Endothelial cell of umbilical vein (primary cell): ENCODE measurements around the gene CPNE8. TPM values are rescaled to one million over a fixed set of nuclear protein-coding genes. Genes with fewer than 3 reads are reported as not detected.

ENCODE experiments used
- BruUV-seq: library from RNA; stranded (reverse); fragments of 400-500 nt; replicated peaks from 2 replicates; lab custom pipeline; 2021; lab: Mats Ljungman, UMichigan
- CTCF ChIA-PET: fragments of 300-600, 350-600 bp; sonication (Branson Sonifier 250); formaldehyde crosslinking; loops from one replicate; lab custom pipeline; 2021; ENCODE audit warnings: antibody characterized with exemption, inconsistent platforms; lab: Charles Lee
- POLR2A ChIA-PET: fragments of 300-600, 350-600 bp; sonication (Branson Sonifier 250); formaldehyde crosslinking; loops from one replicate; lab custom pipeline; 2021; ENCODE audit warnings: antibody characterized with exemption, inconsistent platforms; lab: Charles Lee
- DNase-seq: peaks from one replicate; pipeline ENCODE4 v3.0.0-alpha.2; 2011; ENCODE audit warnings: low read depth, low spot score
- FAIRE-seq: peaks from 2 replicates; lab custom pipeline; 2011; peaks lifted over from hg19 to GRCh38; lab: Jason Lieb, UNC
- H2AFZ ChIP-seq: 2 replicates; pipeline ENCODE4 v1.6.0; 2012; ENCODE audit warnings: low read depth, low read length, control low read depth, inconsistent platforms
- H3K27ac ChIP-seq: 2 replicates; pipeline ENCODE4 v1.5.1; 2011; ENCODE audit warnings: low read depth, mild to moderate bottlenecking, control low read depth, low read length, moderate library complexity; ENCODE audit not compliant: insufficient read depth
- H3K27me3 ChIP-seq, 2 experiments: 2 replicates each; pipeline versions ENCODE4 v1.6.0 to v1.6.1; 2011; ENCODE audit warnings: low read length in 2 of 2, mixed read lengths in 1 of 2; ENCODE audit not compliant: control insufficient read depth in 2 of 2, insufficient read depth in 2 of 2
- H3K36me3 ChIP-seq, 2 experiments: 2 replicates in 1 of 2; 3 replicates in 1 of 2; pipeline ENCODE4 v1.5.1; 2011; ENCODE audit warnings: low read length in 2 of 2, mild to moderate bottlenecking in 1 of 2, moderate library complexity in 1 of 2; ENCODE audit not compliant: control insufficient read depth in 2 of 2, insufficient read depth in 2 of 2; ENCODE audit errors: extremely low read depth in 1 of 2
- H3K4me1 ChIP-seq: 3 replicates; pipeline ENCODE4 v1.5.1; 2011; ENCODE audit warnings: mild to moderate bottlenecking, low read length; ENCODE audit not compliant: control insufficient read depth, insufficient read depth; ENCODE audit errors: extremely low read depth
- H3K4me2 ChIP-seq: 2 replicates; pipeline ENCODE4 v1.6.1; 2011; ENCODE audit warnings: low read length, control low read depth, mixed read lengths; ENCODE audit not compliant: insufficient read depth
- H3K4me3 ChIP-seq, 3 experiments: fragments of 200-600 bp in 1 of 3; sonication (generic), shearing (Covaris generic) in 1 of 3; replicated peaks in 1 of 3; 2 replicates each; pipeline ENCODE4 v1.5.1; 2011 to 2016; ENCODE audit warnings: control low read depth in 3 of 3, low read length in 3 of 3, mild to moderate bottlenecking in 2 of 3, inconsistent platforms in 1 of 3, low read depth in 1 of 3, moderate library complexity in 1 of 3; ENCODE audit not compliant: insufficient read depth in 1 of 3
- H3K79me2 ChIP-seq: 2 replicates; pipeline ENCODE4 v1.6.0; 2012; ENCODE audit warnings: low read length, inconsistent platforms; ENCODE audit not compliant: control insufficient read depth, insufficient read depth
- H3K9ac ChIP-seq: replicated peaks from 2 replicates; pipeline ENCODE3; 2011; ENCODE audit warnings: low read length, control low read depth; ENCODE audit not compliant: insufficient read depth; ENCODE audit errors: extremely low read depth
- H3K9me1 ChIP-seq: replicated peaks from 3 replicates; pipeline ENCODE4 v1.6.0; 2011; ENCODE audit warnings: mild to moderate bottlenecking, low read length; ENCODE audit not compliant: control insufficient read depth, insufficient read depth; ENCODE audit errors: extremely low read depth
- H3K9me3 ChIP-seq: replicated peaks from 2 replicates; pipeline ENCODE4 v1.5.1; 2012; ENCODE audit warnings: low read length, inconsistent platforms; ENCODE audit not compliant: control insufficient read depth, insufficient read depth
- H4K20me1 ChIP-seq: replicated peaks from 2 replicates; pipeline ENCODE3; 2011; ENCODE audit warnings: mild to moderate bottlenecking, low read length; ENCODE audit not compliant: control insufficient read depth, insufficient read depth; ENCODE audit errors: extremely low read depth
- EZH2 ChIP-seq: IDR thresholded peaks from 2 replicates; pipeline ENCODE4 v1.6.1; 2012; ENCODE audit warnings: borderline replicate concordance, low read depth, mild to moderate bottlenecking, moderate library complexity, low read length, inconsistent platforms; ENCODE audit not compliant: severe bottlenecking
- FOS ChIP-seq: IDR thresholded peaks from 2 replicates; pipeline ENCODE4 v1.6.1; 2011; ENCODE audit warnings: mild to moderate bottlenecking, low read length, moderate library complexity, borderline replicate concordance; ENCODE audit not compliant: insufficient read depth
- GATA2 ChIP-seq: IDR thresholded peaks from 2 replicates; pipeline ENCODE4 v1.7.0; 2011; ENCODE audit warnings: low read depth, mild to moderate bottlenecking, moderate library complexity, mixed read lengths, low read length; ENCODE audit not compliant: insufficient read length, insufficient read depth
- JUN ChIP-seq: IDR thresholded peaks from 2 replicates; pipeline ENCODE4 v1.6.1; 2011; ENCODE audit warnings: borderline replicate concordance, low read depth; ENCODE audit not compliant: insufficient read length, insufficient read depth
- MAX ChIP-seq: IDR thresholded peaks from 2 replicates; pipeline ENCODE4 v1.6.1; 2011; ENCODE audit not compliant: insufficient read depth, insufficient read length
- MYC ChIP-seq: IDR thresholded peaks from one replicate; pipeline ENCODE4 v1.6.1; 2011; ENCODE audit warnings: mild to moderate bottlenecking, low read depth, low read length
- POLR2A ChIP-seq: IDR thresholded peaks from 2 replicates; pipeline ENCODE4 v1.6.1; 2012; ENCODE audit warnings: low read depth, mild to moderate bottlenecking, control low read depth, low read length
- POLR2AphosphoS5 ChIP-seq: IDR thresholded peaks from 2 replicates; pipeline ENCODE4 v1.6.1; 2012; ENCODE audit warnings: low read depth, mild to moderate bottlenecking, control low read depth, low read length, moderate library complexity; ENCODE audit not compliant: insufficient read depth
- dilution Hi-C: fragments of 300-500 bp; cut with MboI; formaldehyde crosslinking; loops from one replicate; pipeline ENCODE4 v1.15.0; 2019; ENCODE audit warnings: low sequenced_read_pairs; ENCODE audit not compliant: extremely low pct_ligation_motif_present
- intact Hi-C: fragments of 100-400 bp; cut with micrococcal nuclease; formaldehyde crosslinking; loops from one replicate; pipeline ENCODE4 v1.10.0; 2022
- polyA plus RNA-seq, 4 experiments: library from polyadenylated mRNA; depleted of rRNA in 3 of 4; stranded (reverse) in 3 of 4; unstranded in 1 of 4; fragments of >200 nt; gene quantifications; 2 replicates each; pipeline versions ENCODE4 v1.2.1 to v1.2.3, GENCODE V29; 2011 to 2012; ENCODE audit warnings: missing spikeins in 1 of 4
- total RNA-seq: library from RNA; stranded (reverse); gene quantifications from 2 replicates; pipeline ENCODE4 v1.2.3, GENCODE V29; 2021
- TF ChIP-seq, protein P1 (sequence below), 2 donors: IDR thresholded peaks; 1 replicate in 1 of 2; 2 replicates in 1 of 2; pipeline ENCODE4 v1.5.1; 2011; ENCODE audit warnings: low read length in 2 of 2, mild to moderate bottlenecking in 2 of 2, moderate library complexity in 2 of 2, control low read depth in 1 of 2, inconsistent platforms in 1 of 2, low read depth in 1 of 2; ENCODE audit not compliant: insufficient read depth in 1 of 2; ENCODE audit errors: extremely low read depth in 1 of 2

Gene CPNE8
- total and polyA plus RNA-seq, 2 donors (not counting 3 experiments of a cell fraction or from before 2014, with no cell fraction given): 4.4 to 13.7 TPM

DNA sequence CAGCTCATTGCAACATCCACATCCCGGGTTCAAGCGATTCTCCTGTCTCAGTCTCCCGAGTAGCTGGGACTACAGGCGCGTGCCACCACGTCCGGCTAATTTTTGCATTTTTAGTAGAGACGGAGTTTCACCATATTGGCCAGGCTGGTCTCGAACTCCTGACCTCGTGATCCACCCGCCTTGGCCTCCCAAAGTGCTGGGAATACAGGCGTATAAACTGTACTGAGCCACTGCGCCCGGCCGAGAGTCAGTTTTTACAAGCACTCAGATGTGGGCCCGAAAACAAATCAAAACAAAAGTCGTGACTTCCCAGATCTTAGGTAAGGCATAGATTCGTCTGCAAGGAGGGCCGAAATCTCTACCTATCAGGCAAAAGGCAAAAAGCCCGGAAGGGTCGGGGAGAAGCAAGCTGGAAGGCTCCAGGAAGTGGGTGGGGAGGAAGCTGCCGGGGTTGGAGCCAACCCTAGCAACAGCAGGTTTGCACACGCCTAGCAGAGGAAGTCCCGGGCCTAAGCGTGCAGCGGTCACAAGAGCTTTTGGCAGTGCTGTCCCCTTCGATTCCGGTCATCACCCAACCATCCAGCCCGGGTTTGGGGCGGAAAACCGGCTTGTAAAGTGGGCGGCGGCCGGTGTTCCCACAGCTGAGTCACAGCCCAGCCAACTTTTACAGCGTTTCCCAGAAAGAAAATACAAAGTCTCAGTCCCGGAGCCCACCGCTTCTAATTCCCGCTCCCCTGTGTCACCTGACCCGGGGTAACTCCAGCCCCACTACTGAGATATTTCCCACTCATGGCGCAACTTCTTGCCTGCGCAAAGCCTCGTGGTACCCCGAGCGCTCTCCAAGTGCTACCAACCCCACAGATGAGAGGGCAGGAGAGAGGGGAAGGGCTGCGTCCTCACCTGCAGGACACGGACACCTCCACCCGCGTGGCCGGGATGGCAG is 583 bp downstream of the CPNE8 start:
- H3K4me2 ChIP-seq: peak overlapping the region; percentile 82
- POLR2A ChIA-PET: interaction anchor here (0.7 kb wide), 1 partner anchor 23 kb away, joined by 3 read pairs; no protein-coding TSS in a partner anchor

More for the DNA sequence above, 583 bp downstream of the CPNE8 start:
- DNase-seq: peak; percentile 64
- intact Hi-C loops: loop anchor here (1.0 to 5.0 kb wide), 5 partner anchors 168 to 588 kb away; partner anchors contain the start of genes ALG10B and KIF21A
- Histone ChIP-seq H3K4me1 (peaks cover 19% of the 10 kb centered on the region), H4K20me1 (no peaks in the 10 kb centered on the region), H3K27ac (peak overlapping the region; percentile 78), H3K9me1 (no peaks in the 10 kb centered on the region), H3K36me3 (no peaks in the 10 kb centered on the region), H2AFZ (peak overlapping the region; percentile 80), H3K9me3 (no peaks in the 10 kb centered on the region), H3K79me2 (peaks cover 4% of the 10 kb centered on the region), H3K9ac (peak overlapping the region; percentile 84), H3K27me3 (no peaks in the 10 kb centered on the region), H3K4me3 (peak overlapping the region; percentile 64 to 76 (median 70))
- TF ChIP-seq, protein P1, sequence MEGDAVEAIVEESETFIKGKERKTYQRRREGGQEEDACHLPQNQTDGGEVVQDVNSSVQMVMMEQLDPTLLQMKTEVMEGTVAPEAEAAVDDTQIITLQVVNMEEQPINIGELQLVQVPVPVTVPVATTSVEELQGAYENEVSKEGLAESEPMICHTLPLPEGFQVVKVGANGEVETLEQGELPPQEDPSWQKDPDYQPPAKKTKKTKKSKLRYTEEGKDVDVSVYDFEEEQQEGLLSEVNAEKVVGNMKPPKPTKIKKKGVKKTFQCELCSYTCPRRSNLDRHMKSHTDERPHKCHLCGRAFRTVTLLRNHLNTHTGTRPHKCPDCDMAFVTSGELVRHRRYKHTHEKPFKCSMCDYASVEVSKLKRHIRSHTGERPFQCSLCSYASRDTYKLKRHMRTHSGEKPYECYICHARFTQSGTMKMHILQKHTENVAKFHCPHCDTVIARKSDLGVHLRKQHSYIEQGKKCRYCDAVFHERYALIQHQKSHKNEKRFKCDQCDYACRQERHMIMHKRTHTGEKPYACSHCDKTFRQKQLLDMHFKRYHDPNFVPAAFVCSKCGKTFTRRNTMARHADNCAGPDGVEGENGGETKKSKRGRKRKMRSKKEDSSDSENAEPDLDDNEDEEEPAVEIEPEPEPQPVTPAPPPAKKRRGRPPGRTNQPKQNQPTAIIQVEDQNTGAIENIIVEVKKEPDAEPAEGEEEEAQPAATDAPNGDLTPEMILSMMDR (IDR thresholded peaks at IDR 0.05; ENCODE audit: extremely low read depth in 1 of 2, insufficient read depth in 1 of 2, low read depth in 1 of 2, low read length in 2 of 2): no peak
- TF ChIP-seq EZH2: no peak
- peak; percentile 16 for TF ChIP-seq MYC
- TF ChIP-seq POLR2AphosphoS5: peak; percentile 35
- no peak for TF ChIP-seq MAX
- TF ChIP-seq FOS: peak; percentile 37
- no peak for TF ChIP-seq JUN
- no peak for TF ChIP-seq GATA2
- no peak for TF ChIP-seq POLR2A
- BruUV-seq: TSS peak; percentile 61
- dilution Hi-C loops: no loop called here
- FAIRE-seq: peak; percentile 86
- CTCF ChIA-PET: interaction anchor here (1.4 to 4.3 kb wide), 10 partner anchors 9 to 368 kb away, joined by 3 to 63 read pairs (median 16); no protein-coding TSS in a partner anchor
